A673 (cell line): Measurements from ENCODE around the gene CACNA2D1. TPM values are rescaled to one million over a fixed set of nuclear protein-coding genes. Genes with fewer than 3 reads are reported as not detected.

ENCODE experiments used
- BruUV-seq: library from RNA; stranded (reverse); fragments of 400-500 nt; replicated peaks from 2 replicates; lab custom pipeline; 2021; lab: Mats Ljungman, UMichigan
- CTCF ChIA-PET: fragments of 300-600 bp; sonication (Branson Sonifier 250); formaldehyde crosslinking; loops from one replicate; lab custom pipeline; 2022; ENCODE audit warnings: antibody characterized with exemption; lab: Charles Lee
- POLR2A ChIA-PET: fragments of 300-600 bp; sonication (Branson Sonifier 250); formaldehyde crosslinking; loops from one replicate; lab custom pipeline; 2022; ENCODE audit warnings: antibody characterized with exemption; ENCODE audit not compliant: low non-redundant PET; lab: Charles Lee
- DNase-seq: peaks from one replicate; pipeline ENCODE4 v3.0.0-alpha.2; 2015; ENCODE audit warnings: low spot score
- H3K27ac ChIP-seq: fragments of 200-600 bp; sonication (generic); 2 replicates; pipeline ENCODE4 v1.5.1; 2016; ENCODE audit warnings: mixed run types, low read depth, mild to moderate bottlenecking, mixed read lengths, antibody characterized with exemption, low read length; ENCODE audit not compliant: poor library complexity, severe bottlenecking
- H3K27me3 ChIP-seq: fragments of 200-600 bp; sonication (generic); replicated peaks from 2 replicates; pipeline ENCODE4 v1.6.1; 2017; ENCODE audit warnings: mixed run types, low read depth, mild to moderate bottlenecking, mixed read lengths, antibody characterized with exemption, low read length; ENCODE audit not compliant: insufficient read depth, poor library complexity
- H3K36me3 ChIP-seq: fragments of 200-600 bp; sonication (generic); 2 replicates; pipeline ENCODE4 v1.6.1; 2016; ENCODE audit warnings: mixed run types, mild to moderate bottlenecking, mixed read lengths, antibody characterized with exemption, low read length; ENCODE audit not compliant: insufficient read depth, poor library complexity, severe bottlenecking
- H3K4me1 ChIP-seq: fragments of 200-600 bp; sonication (generic); 2 replicates; pipeline ENCODE4 v1.6.1; 2017; ENCODE audit warnings: mixed run types, mild to moderate bottlenecking, mixed read lengths, antibody characterized with exemption, low read length; ENCODE audit not compliant: insufficient read depth, poor library complexity, severe bottlenecking
- H3K4me3 ChIP-seq: fragments of 200-600 bp; sonication (generic); 2 replicates; pipeline ENCODE4 v1.5.1; 2016; ENCODE audit warnings: low read depth, mixed run types, mild to moderate bottlenecking, mixed read lengths, low read length; ENCODE audit not compliant: poor library complexity, severe bottlenecking
- H3K9me3 ChIP-seq: fragments of 200-600 bp; sonication (generic); 2 replicates; pipeline ENCODE4 v1.6.1; 2016; ENCODE audit warnings: mixed run types, low read depth, mild to moderate bottlenecking, mixed read lengths, antibody characterized with exemption, low read length; ENCODE audit not compliant: poor library complexity, severe bottlenecking
- EZH2 ChIP-seq: fragments of 200-600 bp; sonication (generic); IDR thresholded peaks from 2 replicates; pipeline ENCODE4 v1.6.1; 2017; ENCODE audit warnings: borderline replicate concordance, low read depth, mild to moderate bottlenecking, mixed read lengths, antibody characterized with exemption, low read length; ENCODE audit not compliant: poor library complexity, severe bottlenecking
- intact Hi-C: fragments of 100-400 bp; cut with micrococcal nuclease; formaldehyde crosslinking; loops from one replicate; pipeline ENCODE4 v1.10.0; 2022; ENCODE audit not compliant: unreplicated experiment
- total RNA-seq: library from RNA; stranded (reverse); gene quantifications from 2 replicates; pipeline ENCODE4 v1.2.3, GENCODE V29; 2021
- TF ChIP-seq, protein P1 (sequence below): fragments of 300-800, 200-600 bp; sonication (generic); conservative IDR thresholded peaks from 2 replicates; pipeline ENCODE4 v1.5.1; 2017; ENCODE audit warnings: low read depth, mild to moderate bottlenecking, antibody characterized with exemption, low read length, moderate library complexity, mixed read lengths

CACNA2D1 gene
- total RNA-seq, 1 experiment from 2014 or later = 49.1 TPM

DNA sequence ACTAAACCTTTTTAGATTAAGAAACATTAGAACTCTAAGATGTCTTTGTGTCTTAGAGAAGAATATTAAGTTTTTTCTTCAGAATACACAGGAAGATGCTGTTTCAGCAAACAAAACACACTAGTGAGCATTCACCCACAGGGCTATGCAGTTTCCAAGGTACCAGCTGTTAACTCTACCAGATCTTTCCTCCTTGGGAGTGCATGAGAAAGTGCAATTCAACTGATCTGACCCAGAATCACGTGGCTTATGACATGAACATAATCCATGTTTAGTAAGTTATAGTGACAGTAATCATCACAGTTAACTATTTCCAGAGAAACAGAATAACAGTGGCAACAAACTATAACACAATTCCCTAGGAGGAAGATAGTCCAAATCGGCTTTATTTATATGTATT lies 270.7 kb downstream of the CACNA2D1 start:
- H3K4me1 ChIP-seq = peaks cover 5% of the 10 kb centered on the region
- no peaks in the 10 kb centered on the region for H3K9me3 ChIP-seq
- ChIA-PET CTCF (no interaction called here), POLR2A (no interaction called here)
- no peak overlapping the region for H3K4me3 ChIP-seq
- DNase-seq = peak; percentile 24
- intact Hi-C loops = loop anchor here (2.0 to 10.0 kb wide), 3 partner anchors 400 to 552 kb away; no protein-coding TSS in a partner anchor
- no peak overlapping the region for H3K27ac ChIP-seq
- no peaks in the 10 kb centered on the region for H3K36me3 ChIP-seq
- TF ChIP-seq EZH2 = no peak
- TF ChIP-seq, protein P1, sequence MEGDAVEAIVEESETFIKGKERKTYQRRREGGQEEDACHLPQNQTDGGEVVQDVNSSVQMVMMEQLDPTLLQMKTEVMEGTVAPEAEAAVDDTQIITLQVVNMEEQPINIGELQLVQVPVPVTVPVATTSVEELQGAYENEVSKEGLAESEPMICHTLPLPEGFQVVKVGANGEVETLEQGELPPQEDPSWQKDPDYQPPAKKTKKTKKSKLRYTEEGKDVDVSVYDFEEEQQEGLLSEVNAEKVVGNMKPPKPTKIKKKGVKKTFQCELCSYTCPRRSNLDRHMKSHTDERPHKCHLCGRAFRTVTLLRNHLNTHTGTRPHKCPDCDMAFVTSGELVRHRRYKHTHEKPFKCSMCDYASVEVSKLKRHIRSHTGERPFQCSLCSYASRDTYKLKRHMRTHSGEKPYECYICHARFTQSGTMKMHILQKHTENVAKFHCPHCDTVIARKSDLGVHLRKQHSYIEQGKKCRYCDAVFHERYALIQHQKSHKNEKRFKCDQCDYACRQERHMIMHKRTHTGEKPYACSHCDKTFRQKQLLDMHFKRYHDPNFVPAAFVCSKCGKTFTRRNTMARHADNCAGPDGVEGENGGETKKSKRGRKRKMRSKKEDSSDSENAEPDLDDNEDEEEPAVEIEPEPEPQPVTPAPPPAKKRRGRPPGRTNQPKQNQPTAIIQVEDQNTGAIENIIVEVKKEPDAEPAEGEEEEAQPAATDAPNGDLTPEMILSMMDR = no peak
- no peaks in the 10 kb centered on the region for H3K27me3 ChIP-seq
- no TSS peak for BruUV-seq

DNA sequence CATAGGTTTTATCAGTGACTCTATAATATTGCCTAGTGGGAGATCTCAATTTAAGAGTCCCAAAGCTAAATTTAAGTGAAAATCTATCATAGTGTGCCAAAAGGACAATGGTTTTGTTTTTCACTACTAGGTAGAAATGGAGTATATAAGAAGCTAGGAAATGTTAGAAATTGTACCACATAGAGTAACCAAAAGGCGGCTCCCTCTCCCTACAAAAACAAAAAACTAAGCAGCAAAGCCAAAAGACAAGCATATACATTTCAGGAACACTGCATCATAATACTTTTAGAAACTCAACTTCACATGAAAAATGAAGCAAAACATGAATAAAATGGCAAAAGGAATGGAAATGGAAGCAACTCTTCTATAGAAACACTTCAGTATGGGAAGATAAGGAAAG lies 271.6 kb downstream of the CACNA2D1 start:
- no peak overlapping the region for H3K27ac ChIP-seq
- TF ChIP-seq, protein P1 = peak; percentile 35; the same call in 1 of the 2 replicates
- no peak for TF ChIP-seq EZH2
- ChIA-PET CTCF (no interaction called here), POLR2A (no interaction called here)
- peaks cover 10% of the 10 kb centered on the region for H3K4me1 ChIP-seq
- no peaks in the 10 kb centered on the region for H3K9me3 ChIP-seq
- no peak for DNase-seq
- intact Hi-C loops = loop anchor here (2.0 to 10.0 kb wide), 3 partner anchors 401 to 553 kb away; no protein-coding TSS in a partner anchor
- H3K4me3 ChIP-seq = no peak overlapping the region
- H3K27me3 ChIP-seq = no peaks in the 10 kb centered on the region
- H3K36me3 ChIP-seq = no peaks in the 10 kb centered on the region
- BruUV-seq = no TSS peak

DNA sequence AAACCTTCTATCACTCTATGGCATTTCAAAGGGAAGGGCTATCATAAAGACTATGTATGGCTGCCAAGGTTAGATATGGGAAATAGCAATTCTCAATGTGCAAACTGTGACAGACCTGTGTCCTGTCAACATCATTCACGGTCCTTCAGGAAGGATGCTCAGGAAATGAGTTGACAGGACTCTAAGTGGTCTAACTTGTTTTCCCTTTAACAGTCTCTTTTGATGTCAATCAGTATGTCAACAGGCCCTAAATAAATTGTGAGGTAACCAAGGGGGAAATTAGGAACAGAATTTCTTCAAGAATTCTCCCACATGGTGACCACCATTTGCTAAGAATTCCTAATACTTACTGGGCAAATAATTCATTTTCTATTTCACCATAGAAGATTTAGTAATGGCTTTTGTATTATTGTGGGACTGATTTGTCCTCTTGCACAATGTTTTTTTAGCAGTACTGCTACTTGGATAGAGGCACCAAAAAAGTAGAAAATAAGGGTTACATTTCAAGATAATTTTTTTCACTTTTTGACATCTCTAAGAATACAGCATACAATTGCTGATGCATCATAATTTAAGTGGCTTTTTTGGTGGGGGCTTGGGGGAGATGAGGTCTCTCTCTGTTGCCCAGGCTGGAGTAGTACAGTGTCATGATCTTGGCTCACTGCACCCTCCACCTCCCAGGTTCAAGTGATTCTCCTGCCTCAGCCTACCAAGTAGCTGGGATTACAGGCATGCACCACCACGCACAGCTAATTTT lies 275.8 kb downstream of the CACNA2D1 start:
- Histone ChIP-seq H3K36me3 (no peaks in the 10 kb centered on the region), H3K4me1 (peaks cover 31% of the 10 kb centered on the region), H3K27me3 (no peaks in the 10 kb centered on the region), H3K27ac (no peak overlapping the region), H3K4me3 (no peak overlapping the region), H3K9me3 (no peaks in the 10 kb centered on the region)
- TF ChIP-seq EZH2 = no peak
- TF ChIP-seq, protein P1 = no peak
- intact Hi-C loops = loop anchor here (5.0 kb wide), 1 partner anchor 225 kb away; no protein-coding TSS in a partner anchor
- ChIA-PET POLR2A (no interaction called here), CTCF (no interaction called here)
- no TSS peak for BruUV-seq
- peak; percentile 72 for DNase-seq
